Activated CD8-positive, alpha-beta memory T cell treated with anti-CD3 and anti-CD28 coated beads, Interleukin-2, amount 50 U/mL, for 1 hour (primary cell): ENCODE measurements around the gene FOLR3.
"Not testable (repeated sequence)": the region's sequence is repeated elsewhere in the genome, so short reads cannot be mapped to it uniquely, and the experiment has no call there.

Experiments
- DNase-seq: peaks from one replicate; pipeline ENCODE4 v3.0.0-alpha.2; 2020; ENCODE audit errors: extremely low read depth

The FOLR3 gene

GRCh38 chr11:72162891-72163492 lies 27.5 kb downstream of the FOLR3 start:
- no peak for DNase-seq

- DNase-seq = not testable (repeated sequence)
Observed at GRCh38 chr11:72164187-72164586, 28.7 kb downstream of the FOLR3 start.

GRCh38 chr11:72169046-72169555 lies 33.6 kb downstream of the FOLR3 start:
- DNase-seq = not testable (repeated sequence)

- DNase-seq = not testable (repeated sequence)
Observed at GRCh38 chr11:72169754-72170153, 34.2 kb downstream of the FOLR3 start.

- DNase-seq = not testable (repeated sequence)
Observed at GRCh38 chr11:72172043-72172442, 36.5 kb downstream of the FOLR3 start.

GRCh38 chr11:72173291-72173690 lies 37.8 kb downstream of the FOLR3 start:
- no peak for DNase-seq

- no peak for DNase-seq
Observed at GRCh38 chr11:72174302-72175070, 39.0 kb downstream of the FOLR3 start.

- no peak for DNase-seq
Observed at GRCh38 chr11:72177656-72178055, 42.1 kb downstream of the FOLR3 start.

- DNase-seq = no peak
Observed at GRCh38 chr11:72179049-72179803, 43.7 kb downstream of the FOLR3 start.

- no peak for DNase-seq
Observed at GRCh38 chr11:72179804-72180396, 44.4 kb downstream of the FOLR3 start.

GRCh38 chr11:72180892-72181552 lies 45.5 kb downstream of the FOLR3 start:
- not testable (repeated sequence) for DNase-seq

GRCh38 chr11:72181553-72181958 lies 46.0 kb downstream of the FOLR3 start:
- not testable (repeated sequence) for DNase-seq

GRCh38 chr11:72188267-72188666 lies 52.7 kb downstream of the FOLR3 start:
- DNase-seq = no peak
